GM23338 (cell line): ENCODE data around the gene GJE1. TPM values are rescaled to one million over a fixed set of nuclear protein-coding genes. Genes with fewer than 3 reads are reported as not detected.

Source experiments
- ATAC-seq: fragments of 200-7000 bp; cut with Tn5 transposase; 3 replicates; pipeline ENCODE4 v1.9.1; 2020
- DNase-seq: peaks from one replicate; pipeline ENCODE4 v3.0.0-alpha.2; 2015; ENCODE audit warnings: low spot score
- H2AFZ ChIP-seq: fragments of 200-600 bp; sonication (generic); 2 replicates; pipeline ENCODE4 v1.8.0; 2016; ENCODE audit warnings: antibody characterized with exemption, mild to moderate bottlenecking, moderate library complexity
- H3F3A ChIP-seq: fragments of 200-600 bp; sonication (generic); replicated peaks from 2 replicates; pipeline ENCODE4 v1.8.0; 2017; ENCODE audit warnings: antibody characterized with exemption, mixed run types, low read depth
- H3K27ac ChIP-seq: fragments of 200-600 bp; sonication (generic); 2 replicates; pipeline ENCODE4 v1.6.1; 2016; ENCODE audit warnings: low read depth
- H3K27me3 ChIP-seq: fragments of 200-600 bp; sonication (generic); 2 replicates; pipeline ENCODE4 v1.8.0; 2016; ENCODE audit warnings: mild to moderate bottlenecking, mixed run types, moderate library complexity; ENCODE audit not compliant: insufficient read depth
- H3K36me3 ChIP-seq: fragments of 200-600 bp; sonication (generic); 2 replicates; pipeline ENCODE4 v1.8.0; 2016; ENCODE audit warnings: mild to moderate bottlenecking; ENCODE audit not compliant: insufficient read depth
- H3K4me1 ChIP-seq: fragments of 200-600 bp; sonication (generic); 2 replicates; pipeline ENCODE4 v1.8.0; 2016; ENCODE audit warnings: mild to moderate bottlenecking, moderate library complexity; ENCODE audit not compliant: insufficient read depth
- H3K4me2 ChIP-seq: fragments of 200-600 bp; sonication (generic); 2 replicates; pipeline ENCODE4 v1.7.1; 2017; ENCODE audit warnings: mixed run types
- H3K4me3 ChIP-seq: fragments of 200-600 bp; sonication (generic); 2 replicates; pipeline ENCODE4 v1.6.1; 2016; ENCODE audit warnings: mixed run types
- H3K79me2 ChIP-seq: fragments of 200-600 bp; sonication (generic); replicated peaks from 2 replicates; pipeline ENCODE4 v1.8.0; 2017; ENCODE audit warnings: mild to moderate bottlenecking; ENCODE audit not compliant: insufficient read depth
- H3K9me2 ChIP-seq: fragments of 200-600 bp; sonication (generic); 2 replicates; pipeline ENCODE4 v1.8.0; 2017; ENCODE audit not compliant: insufficient read depth
- H4K20me1 ChIP-seq: fragments of 200-600 bp; sonication (generic); replicated peaks from 2 replicates; pipeline ENCODE4 v1.8.0; 2017; ENCODE audit warnings: mild to moderate bottlenecking; ENCODE audit not compliant: insufficient read depth
- H3K27ac Mint-ChIP-seq: 2 replicates; pipeline ENCODE4 v1.8.0; 2020; ENCODE audit warnings: inconsistent platforms, mild to moderate bottlenecking, moderate library complexity, mixed read lengths
- H3K27me3 Mint-ChIP-seq: 3 replicates; pipeline ENCODE4 v1.8.0; 2022; ENCODE audit warnings: low read depth, mild to moderate bottlenecking, moderate library complexity, mixed read lengths, inconsistent platforms; ENCODE audit not compliant: insufficient read depth, poor library complexity
- H3K36me3 Mint-ChIP-seq: 3 replicates; pipeline ENCODE4 v1.8.0; 2021; ENCODE audit warnings: low read depth, mild to moderate bottlenecking, inconsistent platforms, moderate library complexity, mixed read lengths
- H3K4me1 Mint-ChIP-seq: 3 replicates; pipeline ENCODE4 v1.8.0; 2020; ENCODE audit warnings: mild to moderate bottlenecking, inconsistent platforms, mixed read lengths
- H3K4me3 Mint-ChIP-seq: 3 replicates; pipeline ENCODE4 v1.8.0; 2021; ENCODE audit warnings: moderate library complexity, mild to moderate bottlenecking, inconsistent platforms, mixed read lengths
- H3K9me3 Mint-ChIP-seq: 3 replicates; pipeline ENCODE4 v1.8.0; 2020; ENCODE audit warnings: moderate library complexity, mild to moderate bottlenecking, inconsistent platforms, mixed read lengths
- EZH2 ChIP-seq: fragments of 200-600 bp; sonication (generic); IDR thresholded peaks from one replicate; pipeline ENCODE4 v1.8.0; 2017; ENCODE audit warnings: antibody characterized with exemption, mild to moderate bottlenecking, low read depth; ENCODE audit not compliant: unreplicated experiment
- JUNB ChIP-seq: IDR thresholded peaks from one replicate; pipeline ENCODE4 v1.6.1; 2016; ENCODE audit warnings: antibody characterized with exemption; ENCODE audit not compliant: unreplicated experiment
- NANOG ChIP-seq: IDR thresholded peaks from 2 replicates; pipeline ENCODE4 v1.6.1; 2016; ENCODE audit warnings: antibody characterized with exemption, borderline replicate concordance
- STAT1 ChIP-seq: IDR thresholded peaks from one replicate; pipeline ENCODE4 v1.6.1; 2016; ENCODE audit warnings: antibody characterized with exemption; ENCODE audit not compliant: unreplicated experiment
- ZNF114 ChIP-seq: fragments of 250-450 bp; sonication (Bioruptor Pico); IDR thresholded peaks from 2 replicates; pipeline ENCODE4 v1.5.0; 2020; ENCODE audit warnings: mild to moderate bottlenecking, moderate library complexity
- ZNF331 ChIP-seq: fragments of 250-450 bp; sonication (Bioruptor Pico); IDR thresholded peaks from 2 replicates; pipeline ENCODE4 v1.5.0; 2020; ENCODE audit warnings: low read depth, mild to moderate bottlenecking, moderate library complexity
- polyA plus RNA-seq: library from polyadenylated mRNA; unstranded; fragments of >200 nt; fragmentation: Nextera tagmentation; extraction: Ambion mirVana; gene quantifications from 2 replicates; pipeline ENCODE4 v1.2.1, GENCODE V29; 2016
- total RNA-seq: library from RNA; depleted of rRNA; stranded (reverse); fragments of >200 nt; shearing (Covaris generic); gene quantifications from 2 replicates; pipeline ENCODE4 v1.2.3, GENCODE V29; 2014
- TF ChIP-seq, protein P1 (sequence below): fragments of 250-450 bp; sonication (Bioruptor Pico); IDR thresholded peaks from 2 replicates; pipeline ENCODE4 v1.5.0; 2020; ENCODE audit warnings: mild to moderate bottlenecking, moderate library complexity
- TF ChIP-seq, protein P2 (sequence below): IDR thresholded peaks from 2 replicates; pipeline ENCODE4 v1.6.1; 2016; ENCODE audit warnings: antibody characterized with exemption
- TF ChIP-seq, protein P3 (sequence below), 2 experiments: fragments of 200-600 bp in 1 of 2; sonication (generic) in 1 of 2; conservative IDR thresholded peaks; 2 replicates each; pipeline versions ENCODE4 v1.5.1 to v1.6.1; 2016 to 2017; ENCODE audit warnings: antibody characterized with exemption in 2 of 2, low read depth in 2 of 2, mild to moderate bottlenecking in 2 of 2, moderate library complexity in 1 of 2

GJE1 gene
- total and polyA plus RNA-seq, 2 experiments from 2014 or later: not detected

DNA sequence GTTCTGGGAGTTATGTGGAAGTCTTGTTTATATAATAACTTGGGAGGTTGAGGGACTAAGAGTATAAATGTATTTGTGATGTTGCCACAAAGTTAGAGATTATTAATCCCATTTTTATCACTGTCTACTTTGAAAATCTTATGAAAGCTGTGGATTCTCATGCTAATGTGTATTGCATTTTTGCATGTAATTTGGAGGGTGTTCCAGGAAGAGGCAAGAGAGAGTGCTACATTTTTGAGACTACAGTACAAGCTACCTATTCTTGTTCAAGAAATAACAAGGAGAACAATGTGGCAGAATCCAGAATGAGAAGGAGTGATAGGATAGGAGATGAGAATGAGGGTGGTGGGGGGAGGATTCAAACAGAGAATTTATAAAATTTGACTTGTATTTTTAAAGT is 49.3 kb downstream of the GJE1 start:
- no peak overlapping the region; the same call in 1 of the 2 replicates for H3K27ac Mint-ChIP-seq
- ATAC-seq: no peak
- H3K27me3 Mint-ChIP-seq: no peaks in the 10 kb centered on the region

DNA sequence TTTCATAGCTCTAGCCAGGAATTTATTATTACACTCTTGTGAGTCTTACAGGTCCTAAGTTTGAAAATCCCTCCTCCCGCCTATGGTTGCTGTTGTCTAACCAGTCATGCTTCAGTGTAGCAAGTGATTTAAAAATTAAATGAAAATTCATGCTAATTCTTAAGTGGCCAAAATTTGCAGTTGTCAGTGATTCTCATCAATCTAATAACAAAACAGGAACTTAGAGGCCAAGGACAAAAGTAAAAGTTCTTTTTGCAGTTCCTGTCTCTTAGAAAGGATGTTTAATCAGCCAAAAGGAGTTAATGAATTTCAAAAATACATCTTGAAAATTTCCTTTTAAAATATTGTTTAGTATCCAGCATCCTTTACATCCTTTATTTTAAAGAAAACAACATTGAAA is 50.6 kb downstream of the GJE1 start:
- Mint-ChIP-seq H3K4me3 (no peak overlapping the region), H3K27ac (no peak overlapping the region), H3K9me3 (no peaks in the 10 kb centered on the region), H3K27me3 (no peaks in the 10 kb centered on the region), H3K4me1 (no peaks in the 10 kb centered on the region; the same call in 2 of the 3 replicates), H3K36me3 (no peaks in the 10 kb centered on the region)
- H3K4me3 ChIP-seq: no peak overlapping the region
- H3K79me2 ChIP-seq: no peaks in the 10 kb centered on the region
- H3F3A ChIP-seq: no peaks in the 10 kb centered on the region
- no peak overlapping the region for H2AFZ ChIP-seq
- H3K4me1 ChIP-seq: no peaks in the 10 kb centered on the region
- no peaks in the 10 kb centered on the region for H4K20me1 ChIP-seq
- H3K27ac ChIP-seq: no peak overlapping the region
- no peaks in the 10 kb centered on the region for H3K36me3 ChIP-seq
- DNase-seq (no peak), ATAC-seq (no peak)
- H3K27me3 ChIP-seq: no peaks in the 10 kb centered on the region
- H3K9me2 ChIP-seq: no peaks in the 10 kb centered on the region
- no peak overlapping the region for H3K4me2 ChIP-seq
- TF ChIP-seq, protein P1, sequence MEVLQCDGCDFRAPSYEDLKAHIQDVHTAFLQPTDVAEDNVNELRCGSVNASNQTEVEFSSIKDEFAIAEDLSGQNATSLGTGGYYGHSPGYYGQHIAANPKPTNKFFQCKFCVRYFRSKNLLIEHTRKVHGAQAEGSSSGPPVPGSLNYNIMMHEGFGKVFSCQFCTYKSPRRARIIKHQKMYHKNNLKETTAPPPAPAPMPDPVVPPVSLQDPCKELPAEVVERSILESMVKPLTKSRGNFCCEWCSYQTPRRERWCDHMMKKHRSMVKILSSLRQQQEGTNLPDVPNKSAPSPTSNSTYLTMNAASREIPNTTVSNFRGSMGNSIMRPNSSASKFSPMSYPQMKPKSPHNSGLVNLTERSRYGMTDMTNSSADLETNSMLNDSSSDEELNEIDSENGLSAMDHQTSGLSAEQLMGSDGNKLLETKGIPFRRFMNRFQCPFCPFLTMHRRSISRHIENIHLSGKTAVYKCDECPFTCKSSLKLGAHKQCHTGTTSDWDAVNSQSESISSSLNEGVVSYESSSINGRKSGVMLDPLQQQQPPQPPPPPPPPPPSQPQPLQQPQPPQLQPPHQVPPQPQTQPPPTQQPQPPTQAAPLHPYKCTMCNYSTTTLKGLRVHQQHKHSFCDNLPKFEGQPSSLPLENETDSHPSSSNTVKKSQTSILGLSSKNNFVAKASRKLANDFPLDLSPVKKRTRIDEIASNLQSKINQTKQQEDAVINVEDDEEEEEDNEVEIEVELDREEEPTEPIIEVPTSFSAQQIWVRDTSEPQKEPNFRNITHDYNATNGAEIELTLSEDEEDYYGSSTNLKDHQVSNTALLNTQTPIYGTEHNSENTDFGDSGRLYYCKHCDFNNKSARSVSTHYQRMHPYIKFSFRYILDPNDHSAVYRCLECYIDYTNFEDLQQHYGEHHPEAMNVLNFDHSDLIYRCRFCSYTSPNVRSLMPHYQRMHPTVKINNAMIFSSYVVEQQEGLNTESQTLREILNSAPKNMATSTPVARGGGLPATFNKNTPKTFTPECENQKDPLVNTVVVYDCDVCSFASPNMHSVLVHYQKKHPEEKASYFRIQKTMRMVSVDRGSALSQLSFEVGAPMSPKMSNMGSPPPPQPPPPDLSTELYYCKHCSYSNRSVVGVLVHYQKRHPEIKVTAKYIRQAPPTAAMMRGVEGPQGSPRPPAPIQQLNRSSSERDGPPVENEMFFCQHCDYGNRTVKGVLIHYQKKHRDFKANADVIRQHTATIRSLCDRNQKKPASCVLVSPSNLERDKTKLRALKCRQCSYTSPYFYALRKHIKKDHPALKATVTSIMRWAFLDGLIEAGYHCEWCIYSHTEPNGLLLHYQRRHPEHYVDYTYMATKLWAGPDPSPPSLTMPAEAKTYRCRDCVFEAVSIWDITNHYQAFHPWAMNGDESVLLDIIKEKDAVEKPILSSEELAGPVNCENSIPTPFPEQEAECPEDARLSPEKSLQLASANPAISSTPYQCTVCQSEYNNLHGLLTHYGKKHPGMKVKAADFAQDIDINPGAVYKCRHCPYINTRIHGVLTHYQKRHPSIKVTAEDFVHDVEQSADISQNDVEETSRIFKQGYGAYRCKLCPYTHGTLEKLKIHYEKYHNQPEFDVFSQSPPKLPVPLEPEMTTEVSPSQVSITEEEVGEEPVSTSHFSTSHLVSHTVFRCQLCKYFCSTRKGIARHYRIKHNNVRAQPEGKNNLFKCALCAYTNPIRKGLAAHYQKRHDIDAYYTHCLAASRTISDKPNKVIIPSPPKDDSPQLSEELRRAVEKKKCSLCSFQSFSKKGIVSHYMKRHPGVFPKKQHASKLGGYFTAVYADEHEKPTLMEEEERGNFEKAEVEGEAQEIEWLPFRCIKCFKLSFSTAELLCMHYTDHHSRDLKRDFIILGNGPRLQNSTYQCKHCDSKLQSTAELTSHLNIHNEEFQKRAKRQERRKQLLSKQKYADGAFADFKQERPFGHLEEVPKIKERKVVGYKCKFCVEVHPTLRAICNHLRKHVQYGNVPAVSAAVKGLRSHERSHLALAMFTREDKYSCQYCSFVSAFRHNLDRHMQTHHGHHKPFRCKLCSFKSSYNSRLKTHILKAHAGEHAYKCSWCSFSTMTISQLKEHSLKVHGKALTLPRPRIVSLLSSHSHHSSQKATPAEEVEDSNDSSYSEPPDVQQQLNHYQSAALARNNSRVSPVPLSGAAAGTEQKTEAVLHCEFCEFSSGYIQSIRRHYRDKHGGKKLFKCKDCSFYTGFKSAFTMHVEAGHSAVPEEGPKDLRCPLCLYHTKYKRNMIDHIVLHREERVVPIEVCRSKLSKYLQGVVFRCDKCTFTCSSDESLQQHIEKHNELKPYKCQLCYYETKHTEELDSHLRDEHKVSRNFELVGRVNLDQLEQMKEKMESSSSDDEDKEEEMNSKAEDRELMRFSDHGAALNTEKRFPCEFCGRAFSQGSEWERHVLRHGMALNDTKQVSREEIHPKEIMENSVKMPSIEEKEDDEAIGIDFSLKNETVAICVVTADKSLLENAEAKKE (CRISPR knock-in tag): no peak
- TF ChIP-seq ZNF331 (CRISPR knock-in tag): no peak
- TF ChIP-seq STAT1: no peak
- TF ChIP-seq EZH2: no peak

More for the DNA sequence above, 49.3 kb downstream of the GJE1 start:
- Mint-ChIP-seq H3K4me3 (no peak overlapping the region), H3K4me1 (no peaks in the 10 kb centered on the region; the same call in 2 of the 3 replicates), H3K36me3 (peaks cover 6% of the 10 kb centered on the region; the same call in 1 of the 3 replicates), H3K9me3 (no peaks in the 10 kb centered on the region)
- Histone ChIP-seq H3K36me3 (no peaks in the 10 kb centered on the region), H2AFZ (no peak overlapping the region), H3K4me3 (no peak overlapping the region), H3K9me2 (no peaks in the 10 kb centered on the region), H3K4me2 (no peak overlapping the region), H3F3A (no peaks in the 10 kb centered on the region), H3K27ac (no peak overlapping the region), H3K4me1 (no peaks in the 10 kb centered on the region), H4K20me1 (no peaks in the 10 kb centered on the region; the same call in 1 of the 2 replicates), H3K79me2 (no peaks in the 10 kb centered on the region), H3K27me3 (no peaks in the 10 kb centered on the region)
- no peak for DNase-seq
- no peak for TF ChIP-seq ZNF114
- TF ChIP-seq JUNB: no peak
- TF ChIP-seq, protein P2, sequence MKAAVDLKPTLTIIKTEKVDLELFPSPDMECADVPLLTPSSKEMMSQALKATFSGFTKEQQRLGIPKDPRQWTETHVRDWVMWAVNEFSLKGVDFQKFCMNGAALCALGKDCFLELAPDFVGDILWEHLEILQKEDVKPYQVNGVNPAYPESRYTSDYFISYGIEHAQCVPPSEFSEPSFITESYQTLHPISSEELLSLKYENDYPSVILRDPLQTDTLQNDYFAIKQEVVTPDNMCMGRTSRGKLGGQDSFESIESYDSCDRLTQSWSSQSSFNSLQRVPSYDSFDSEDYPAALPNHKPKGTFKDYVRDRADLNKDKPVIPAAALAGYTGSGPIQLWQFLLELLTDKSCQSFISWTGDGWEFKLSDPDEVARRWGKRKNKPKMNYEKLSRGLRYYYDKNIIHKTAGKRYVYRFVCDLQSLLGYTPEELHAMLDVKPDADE: no peak
- TF ChIP-seq NANOG: no peak
- TF ChIP-seq ZNF331 (CRISPR knock-in tag): no peak
- no peak for TF ChIP-seq EZH2
- TF ChIP-seq, protein P3, sequence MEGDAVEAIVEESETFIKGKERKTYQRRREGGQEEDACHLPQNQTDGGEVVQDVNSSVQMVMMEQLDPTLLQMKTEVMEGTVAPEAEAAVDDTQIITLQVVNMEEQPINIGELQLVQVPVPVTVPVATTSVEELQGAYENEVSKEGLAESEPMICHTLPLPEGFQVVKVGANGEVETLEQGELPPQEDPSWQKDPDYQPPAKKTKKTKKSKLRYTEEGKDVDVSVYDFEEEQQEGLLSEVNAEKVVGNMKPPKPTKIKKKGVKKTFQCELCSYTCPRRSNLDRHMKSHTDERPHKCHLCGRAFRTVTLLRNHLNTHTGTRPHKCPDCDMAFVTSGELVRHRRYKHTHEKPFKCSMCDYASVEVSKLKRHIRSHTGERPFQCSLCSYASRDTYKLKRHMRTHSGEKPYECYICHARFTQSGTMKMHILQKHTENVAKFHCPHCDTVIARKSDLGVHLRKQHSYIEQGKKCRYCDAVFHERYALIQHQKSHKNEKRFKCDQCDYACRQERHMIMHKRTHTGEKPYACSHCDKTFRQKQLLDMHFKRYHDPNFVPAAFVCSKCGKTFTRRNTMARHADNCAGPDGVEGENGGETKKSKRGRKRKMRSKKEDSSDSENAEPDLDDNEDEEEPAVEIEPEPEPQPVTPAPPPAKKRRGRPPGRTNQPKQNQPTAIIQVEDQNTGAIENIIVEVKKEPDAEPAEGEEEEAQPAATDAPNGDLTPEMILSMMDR (conservative IDR thresholded peaks at IDR 0.05; ENCODE audit: low read depth in 2 of 2): no peak
